Kidney (tissue), 14 donors: Measurements from ENCODE around the gene NPFF. TPM values are rescaled to one million over a fixed set of nuclear protein-coding genes. Genes with fewer than 3 reads are reported as not detected.

Experiments
- DNase-seq, 5 donors: peaks; one replicate each; pipeline ENCODE4 v3.0.0-alpha.2; 2013 to 2020
- FAIRE-seq: peaks from 2 replicates; lab custom pipeline; 2012; peaks lifted over from hg19 to GRCh38; lab: Jason Lieb, UNC
- H3K27ac ChIP-seq, 2 donors: one replicate each; pipeline ENCODE4 v1.7.0; 2013; ENCODE audit warnings: low read depth in 2 of 2, low read length in 2 of 2, inconsistent platforms in 1 of 2
- H3K27me3 ChIP-seq: one replicate; pipeline ENCODE4 v1.7.1; 2013; ENCODE audit warnings: low read length, inconsistent platforms; ENCODE audit not compliant: control insufficient read depth, insufficient read depth
- H3K36me3 ChIP-seq, 3 donors: one replicate each; pipeline versions ENCODE4 v1.7.0 to v1.7.1; 2013; ENCODE audit warnings: low read length in 3 of 3, control low read depth in 1 of 3, inconsistent platforms in 1 of 3; ENCODE audit not compliant: insufficient read depth in 3 of 3, control insufficient read depth in 2 of 3
- H3K4me1 ChIP-seq, 3 donors: one replicate each; pipeline versions ENCODE4 v1.7.0 to v1.7.1; 2013; ENCODE audit warnings: low read length in 3 of 3, inconsistent platforms in 1 of 3, low read depth in 1 of 3; ENCODE audit not compliant: control insufficient read depth in 2 of 3, insufficient read depth in 2 of 3
- H3K4me3 ChIP-seq, 3 donors: one replicate each; pipeline versions ENCODE4 v1.7.0 to v1.8.1; 2013; ENCODE audit warnings: low read length in 3 of 3, control low read depth in 1 of 3, inconsistent platforms in 1 of 3
- H3K9ac ChIP-seq, 3 donors: one replicate each; pipeline versions ENCODE4 v1.7.0 to v1.7.1; 2013; ENCODE audit warnings: low read length in 3 of 3, control low read depth in 1 of 3, inconsistent platforms in 1 of 3
- H3K9me3 ChIP-seq, 3 donors: one replicate each; pipeline versions ENCODE4 v1.7.0 to v1.7.1; 2013; ENCODE audit warnings: low read length in 3 of 3, control low read depth in 1 of 3, inconsistent platforms in 1 of 3; ENCODE audit not compliant: control insufficient read depth in 2 of 3, insufficient read depth in 1 of 3
- CTCF ChIP-seq: IDR thresholded peaks from 3 replicates; pipeline ENCODE4 v1.5.1; 2012; ENCODE audit warnings: mild to moderate bottlenecking, moderate library complexity, borderline replicate concordance; ENCODE audit not compliant: insufficient read depth; ENCODE audit errors: extremely low read depth
- intact Hi-C: fragments of 100-400 bp; cut with DNase I; formaldehyde crosslinking; loops from one replicate; pipeline ENCODE4 v1.11.1; 2022
- polyA plus RNA-seq: library from polyadenylated mRNA; stranded (reverse); fragments of 350-450 nt; fragmentation: Illumina TruSeq; extraction: RNeasy Lipid Tissue Mini Kit (QIAGEN cat#74804); gene quantifications from one replicate; pipeline ENCODE4 v1.2.3, GENCODE V29; 2014; ENCODE audit warnings: low read depth, low replicate concordance; ENCODE audit not compliant: insufficient read depth
- total RNA-seq: library from RNA; stranded (reverse); fragmentation: NEBNext Ultra II Directional; extraction: Animal tissue kit (Norgen Biotek cat#: 25700); gene quantifications from one replicate; pipeline ENCODE4 v1.2.1, GENCODE V29; 2021
- donor health status: control.
- donor health status: control.
- donor health status: control.
- donor health status: control.
- donor health status: control.
- donor health status: DM: yes; HTN: yes; CAD: no.
- donor health status: Normal renal cell carcinoma (clear cell type).

NPFF gene
- total and polyA plus RNA-seq, 2 donors from 2014 or later: 1.3 TPM; not detected in 1

DNA sequence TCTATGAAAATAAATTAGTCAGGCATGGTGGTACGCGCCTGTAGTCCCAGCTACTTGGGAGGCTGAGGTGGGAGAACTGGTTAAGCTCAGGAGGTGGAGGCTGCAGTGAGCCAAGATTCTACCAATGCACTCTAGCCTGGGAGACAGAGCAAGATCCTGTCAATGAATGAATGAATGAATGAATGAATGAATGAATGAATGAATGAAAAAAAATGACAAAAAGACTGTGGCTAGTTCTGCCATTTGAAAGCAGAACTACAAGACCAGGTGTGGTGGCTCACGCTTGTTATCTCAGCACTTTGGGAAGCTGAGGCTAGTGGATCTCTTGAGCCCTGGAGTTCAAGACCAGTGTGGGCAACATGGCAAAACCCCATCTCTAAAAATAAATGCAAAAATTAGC lies 32.2 kb upstream of the NPFF start:
- FAIRE-seq: no peak
- TF ChIP-seq CTCF: no peak

DNA sequence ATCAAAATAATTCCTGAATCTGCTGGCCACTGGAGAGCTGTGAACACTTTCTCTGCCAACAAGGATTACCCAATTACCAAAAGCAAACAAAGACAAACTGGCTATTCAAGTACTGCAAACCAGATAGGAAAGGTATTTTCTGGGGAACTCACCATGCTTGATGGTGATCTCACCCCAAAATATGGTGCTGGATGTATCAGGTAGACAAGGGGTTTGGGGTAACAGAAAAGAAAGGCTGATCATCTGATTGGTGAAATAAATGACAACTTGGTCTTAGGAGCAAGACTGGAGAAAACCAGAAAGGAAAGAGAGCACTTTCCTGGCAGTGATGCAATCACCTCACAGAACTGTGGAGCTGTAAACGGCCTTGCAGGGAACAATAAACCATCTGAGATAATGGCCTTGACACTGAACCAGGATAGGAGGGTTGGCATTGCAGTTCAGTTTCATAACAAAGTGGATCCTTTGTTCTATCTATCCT lies 31.0 kb upstream of the NPFF start:
- no peak for DNase-seq
- no peak for TF ChIP-seq CTCF
- Histone ChIP-seq H3K9ac (no peak overlapping the region), H3K27ac (no peak overlapping the region), H3K4me3 (no peak overlapping the region), H3K4me1 (no peaks in the 10 kb centered on the region), H3K36me3 (peaks cover 13 to 48% (median 23%) of the 10 kb centered on the region in 3 donors), H3K9me3 (no peaks in the 10 kb centered on the region), H3K27me3 (no peaks in the 10 kb centered on the region)
- intact Hi-C loops: no loop called here
- no peak for FAIRE-seq

More for the DNA sequence above, 32.2 kb upstream of the NPFF start:
- Histone ChIP-seq H3K4me3 (no peak overlapping the region), H3K27me3 (no peaks in the 10 kb centered on the region), H3K9me3 (no peaks in the 10 kb centered on the region), H3K9ac (no peak overlapping the region), H3K4me1 (peaks cover 0 to 4% (median 0%) of the 10 kb centered on the region in 3 donors), H3K27ac (no peak overlapping the region), H3K36me3 (peaks cover 11 to 38% (median 15%) of the 10 kb centered on the region in 3 donors)
- intact Hi-C loops: no loop called here
- DNase-seq: no peak

DNA sequence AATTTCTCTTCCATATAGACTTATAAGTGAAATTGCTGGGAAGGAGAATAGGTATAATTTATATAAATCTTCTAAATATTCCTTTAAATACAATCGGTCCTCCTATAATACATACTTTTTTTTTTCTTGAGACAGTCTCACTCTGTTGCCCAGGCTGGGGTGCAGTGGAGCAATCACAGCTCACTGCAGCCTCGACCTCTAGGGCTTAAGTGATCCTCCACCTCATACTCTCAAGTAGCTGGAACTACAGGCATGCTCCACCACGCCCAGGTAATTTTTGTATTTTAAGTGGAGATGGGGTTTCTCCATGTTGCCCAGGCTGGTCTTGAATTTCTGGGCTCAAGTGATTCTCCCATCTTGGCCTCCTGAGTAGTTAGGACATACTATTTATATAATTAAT lies 29.7 kb upstream of the NPFF start:
- no peak overlapping the region for H3K27ac ChIP-seq
- DNase-seq: no peak

More for the DNA sequence above, 29.7 kb upstream of the NPFF start:
- no peaks in the 10 kb centered on the region for H3K4me1 ChIP-seq
- H3K9ac ChIP-seq: no peak overlapping the region
- no peak for TF ChIP-seq CTCF
- peaks cover 12 to 56% (median 32%) of the 10 kb centered on the region in 3 donors for H3K36me3 ChIP-seq
- no peak for FAIRE-seq
- no peak overlapping the region for H3K4me3 ChIP-seq
- H3K27me3 ChIP-seq: no peaks in the 10 kb centered on the region
- intact Hi-C loops: no loop called here
- no peaks in the 10 kb centered on the region for H3K9me3 ChIP-seq
